ENCODE measurements around the gene C11orf52. TPM values are rescaled to one million over a fixed set of nuclear protein-coding genes. Genes with fewer than 3 reads are reported as not detected.

Gene C11orf52
- total and polyA plus RNA-seq, 2 of the 13 experiments (the other 11 are each of a cell fraction or from before 2014, with no cell fraction given): 7.4 to 11.0 TPM

GRCh38 chr11:111870886-111871692, 47.6 kb upstream of the C11orf52 start, which contains the start of gene ALG9 (continued):
- TF ChIP-seq LCORL (IDR thresholded peaks at IDR 0.05): no peak
- TF ChIP-seq LCORL (CRISPR knock-in tag; IDR thresholded peaks at IDR 0.05): no peak
- TF ChIP-seq ZNF776 (CRISPR knock-in tag; IDR thresholded peaks at IDR 0.05): peak; percentile 65; the same call in 1 of the 2 replicates
- TF ChIP-seq PREB (CRISPR knock-in tag; IDR thresholded peaks at IDR 0.05): 0 out of 2 replicates have a peak, but pooled peaks have one; percentile 11
- peak; percentile 79 for TF ChIP-seq ATF7-NPFF (CRISPR knock-in tag; IDR thresholded peaks at IDR 0.05; ENCODE audit: low read depth)
- no peak for TF ChIP-seq SYNCRIP (IDR thresholded peaks at IDR 0.05; ENCODE audit: insufficient read depth, low read depth, low read length)
- no peak for TF ChIP-seq MBNL3 (CRISPR knock-in tag; conservative IDR thresholded peaks at IDR 0.05)
- TF ChIP-seq KLF12 (CRISPR knock-in tag; IDR thresholded peaks at IDR 0.05; ENCODE audit: borderline replicate concordance): peak; percentile 74; the same call in 1 of the 2 replicates
- TF ChIP-seq ZNF83 (CRISPR knock-in tag; IDR thresholded peaks at IDR 0.05; ENCODE audit: borderline replicate concordance): no peak
- no peak for TF ChIP-seq TSC22D2 (CRISPR knock-in tag; IDR thresholded peaks at IDR 0.05; ENCODE audit: borderline replicate concordance)
- peak; percentile 64 for TF ChIP-seq ZSCAN31 (CRISPR knock-in tag; IDR thresholded peaks at IDR 0.05; ENCODE audit: low read depth)
- no peak for TF ChIP-seq BRD4 (CRISPR knock-in tag; IDR thresholded peaks at IDR 0.05)
- peak; percentile 33 for TF ChIP-seq TEAD3 (CRISPR knock-in tag; optimal IDR thresholded peaks at IDR 0.05; ENCODE audit: borderline replicate concordance)
- peak; percentile 41; the same call in 1 of the 2 replicates for TF ChIP-seq ZNF749 (CRISPR knock-in tag; IDR thresholded peaks at IDR 0.05; ENCODE audit: borderline replicate concordance)
- TF ChIP-seq CCAR2 (optimal IDR thresholded peaks at IDR 0.05; ENCODE audit: low read depth, low read length): no peak
- TF ChIP-seq KMT2A (CRISPR knock-in tag; IDR thresholded peaks at IDR 0.05): peak; percentile 65
- no peak for TF ChIP-seq ETS1 (CRISPR knock-in tag; IDR thresholded peaks at IDR 0.05)
- TF ChIP-seq SP4 (CRISPR knock-in tag; IDR thresholded peaks at IDR 0.05): peak; percentile 61; the same call in 1 of the 2 replicates
- no peak for TF ChIP-seq BRCA1 (CRISPR knock-in tag; IDR thresholded peaks at IDR 0.05)
- TF ChIP-seq ZNF790 (CRISPR knock-in tag; IDR thresholded peaks at IDR 0.05; ENCODE audit: borderline replicate concordance): no peak; the same call in 1 of the 2 replicates
- peak; percentile 49; the same call in 1 of the 2 replicates for TF ChIP-seq POLR2AphosphoS5 (IDR thresholded peaks at IDR 0.05; ENCODE audit: low read depth, low read length)
- TF ChIP-seq ASH2L (IDR thresholded peaks at IDR 0.05; ENCODE audit: insufficient read length, low read depth, low read length): peak; percentile 99
- TF ChIP-seq NR2F6 (IDR thresholded peaks at IDR 0.05): no peak
- 0 out of 2 replicates have a peak, but pooled peaks have one; percentile 2 for TF ChIP-seq NR2F6 (CRISPR knock-in tag; IDR thresholded peaks at IDR 0.05)
- TF ChIP-seq GRHL1 (CRISPR knock-in tag; conservative IDR thresholded peaks at IDR 0.05): no peak
- TF ChIP-seq CC2D1A (CRISPR knock-in tag; IDR thresholded peaks at IDR 0.05): no peak
